ENCODE results near the gene MUC5AC.

DNA sequence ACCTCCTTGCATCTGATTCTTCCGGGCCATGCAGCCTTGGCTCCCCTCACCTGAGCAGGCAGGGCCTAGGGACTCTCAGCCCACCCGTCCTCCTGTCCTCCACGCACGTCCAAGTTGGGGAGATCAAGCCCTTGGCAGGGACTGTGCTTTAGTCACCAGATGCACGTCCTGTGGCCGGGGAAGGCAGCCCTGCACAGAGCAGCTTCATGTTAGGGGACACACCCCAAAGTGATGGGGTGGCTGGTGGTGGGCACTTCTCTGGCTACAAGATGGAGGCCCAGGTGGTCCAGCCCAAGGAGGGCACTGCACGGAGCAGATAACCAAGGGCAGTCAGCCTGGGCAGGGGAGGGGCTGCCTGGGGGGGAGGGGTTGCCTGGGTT is 66.3 kb downstream of the MUC5AC start:
- TF ChIP-seq CTCF (conservative IDR thresholded peaks at IDR 0.05; ENCODE audit: low read depth, low read length): no peak
- TF ChIP-seq EZH2 (IDR thresholded peaks at IDR 0.05; ENCODE audit: low read length, unreplicated experiment): no peak
- TF ChIP-seq EZH2phosphoT487 (IDR thresholded peaks at IDR 0.05; ENCODE audit: borderline replicate concordance, low read length): no peak
